Pancreas (tissue), 10 donors: Measurements from ENCODE around the gene FAM20C. TPM values are rescaled to one million over a fixed set of nuclear protein-coding genes. Genes with fewer than 3 reads are reported as not detected.

Experiments
- ATAC-seq, 4 donors: fragments of 200-7000 bp; cut with Tn5 transposase; one replicate each; pipeline versions ENCODE4 v1.8.0 to v1.9.1; 2020; ENCODE audit warnings: mild to moderate bottlenecking in 4 of 4, moderate library complexity in 4 of 4
- DNase-seq, 6 donors: peaks; one replicate each; pipeline ENCODE4 v3.0.0-alpha.2; 2020
- FAIRE-seq: peaks from 2 replicates; lab custom pipeline; 2012; peaks lifted over from hg19 to GRCh38; lab: Jason Lieb, UNC
- H3K27ac ChIP-seq, 4 donors: fragments of 200-600 bp; sonication (generic); 1 replicate in 3 of 4; 2 replicates in 1 of 4; pipeline versions ENCODE4 v1.5.0 to v1.8.0; 2020
- H3K27me3 ChIP-seq, 4 donors: fragments of 200-600 bp; one replicate each; pipeline ENCODE4 v1.8.0; 2021
- H3K36me3 ChIP-seq, 3 donors: fragments of 200-600 bp; sonication (generic) in 1 of 3; one replicate each; pipeline versions ENCODE4 v1.5.0 to v1.8.0; 2020 to 2021
- H3K4me1 ChIP-seq, 3 donors: fragments of 200-600 bp; one replicate each; pipeline ENCODE4 v1.8.0; 2021
- H3K4me3 ChIP-seq, 4 donors: fragments of 200-600 bp; sonication (generic) in 2 of 4; one replicate each; pipeline versions ENCODE4 v1.5.0 to v1.8.0; 2020 to 2021
- H3K9me3 ChIP-seq, 4 donors: fragments of 200-600 bp; one replicate each; pipeline ENCODE4 v1.8.0; 2021
- CTCF ChIP-seq, 4 donors: fragments of 200-600 bp; sonication (generic) in 3 of 4; IDR thresholded peaks; one replicate each; pipeline versions ENCODE4 v1.5.0 to v1.8.0; 2021; ENCODE audit warnings: antibody characterized with exemption in 4 of 4
- WGBS, 2 donors: extraction: QIAGEN DNeasy Blood & Tissue Kit; methylation state at CpG; one replicate each; pipeline ENCODE4 v1.1.7; 2013; 5-methylcytosine and 5-hydroxymethylcytosine counted together
- intact Hi-C, 3 donors: fragments of 100-400 bp; cut with DNase I; formaldehyde crosslinking; loops; one replicate each; pipeline versions ENCODE4 v1.11.1 to v1.14.2; 2022
- polyA plus RNA-seq, 2 donors: library from polyadenylated mRNA; stranded (reverse); fragments of 200-250 nt; gene quantifications; one replicate each; pipeline ENCODE4 v1.2.3, GENCODE V29; 2013
- total RNA-seq, 6 donors: library from RNA; stranded (reverse); fragmentation: NEBNext Ultra II Directional in 4 of 6; extraction: Animal tissue kit (Norgen Biotek cat#: 25700) in 4 of 6; gene quantifications; one replicate each; pipeline versions ENCODE4 v1.2.1 to v1.2.4, GENCODE V29; 2021 to 2023
- donor health status: healthy with polysubstance abuse.
- donor health status: DM: no; HTN: no; CAD: no; lungs with moderate emphysema.
- donor health status: DM: no; HTN: no; CAD: no.
- donor health status: control.
- donor health status: control.
- donor health status: Bipolar disorder and iron deficiency.
- donor health status: DM: yes; HTN: yes; CAD: no.
- donor health status: DM: no; HTN: no; CAD: no.
- donor health status: DM: no; HTN: no; CAD: no.
- donor health status: DM: yes; HTN: yes; CAD: no.

The FAM20C gene
- total and polyA plus RNA-seq, 8 donors: 8.9 to 43.1 (median 13.4) TPM

GRCh38 chr7:223118-223800 is 30.9 kb downstream of the FAM20C start:
- H3K27me3 ChIP-seq: no peaks in the 10 kb centered on the region
- intact Hi-C loops: no loop called here
- no peaks in the 10 kb centered on the region for H3K4me1 ChIP-seq
- no peak for TF ChIP-seq CTCF (IDR thresholded peaks at IDR 0.05)
- H3K9me3 ChIP-seq: no peaks in the 10 kb centered on the region
- ATAC-seq (no peak), FAIRE-seq (no peak), DNase-seq (no peak)
- H3K4me3 ChIP-seq: no peak overlapping the region
- WGBS, 2 donors: 91 to 93% methylated on average over 34 of the region's 34 CpGs
- no peak overlapping the region for H3K27ac ChIP-seq
- H3K36me3 ChIP-seq: no peaks in the 10 kb centered on the region

- FAIRE-seq (no peak), ATAC-seq (no peak), DNase-seq (no peak)
- Histone ChIP-seq H3K4me1 (no peaks in the 10 kb centered on the region), H3K36me3 (no peaks in the 10 kb centered on the region), H3K9me3 (no peaks in the 10 kb centered on the region), H3K27ac (no peak overlapping the region), H3K4me3 (no peak overlapping the region), H3K27me3 (no peaks in the 10 kb centered on the region)
- intact Hi-C loops: no loop called here
- 87 to 93% methylated on average over 27 to 29 of the region's 29 CpGs for WGBS, 2 donors
- TF ChIP-seq CTCF (IDR thresholded peaks at IDR 0.05): no peak
These were observed 31.5 kb downstream of the FAM20C start for GRCh38 chr7:223861-224260.

- H3K4me3 ChIP-seq: no peak overlapping the region
- no peak for DNase-seq
- intact Hi-C loops: no loop called here
- no peak for TF ChIP-seq CTCF (IDR thresholded peaks at IDR 0.05)
- no peaks in the 10 kb centered on the region for H3K27me3 ChIP-seq
- FAIRE-seq: no peak
- 87 to 88% methylated on average over 23 of the region's 23 CpGs for WGBS, 2 donors
- peak in 1 of 4 donors; percentile 36 for ATAC-seq
- no peak overlapping the region for H3K27ac ChIP-seq
- no peaks in the 10 kb centered on the region for H3K36me3 ChIP-seq
- H3K9me3 ChIP-seq: no peaks in the 10 kb centered on the region
- H3K4me1 ChIP-seq: no peaks in the 10 kb centered on the region
These were observed 34.0 kb downstream of the FAM20C start for GRCh38 chr7:226281-226895.

GRCh38 chr7:227926-228325 is 35.6 kb downstream of the FAM20C start:
- H3K36me3 ChIP-seq: no peaks in the 10 kb centered on the region
- no peak for FAIRE-seq
- intact Hi-C loops: no loop called here
- TF ChIP-seq CTCF (IDR thresholded peaks at IDR 0.05): no peak
- H3K27ac ChIP-seq: no peak overlapping the region
- no peak for ATAC-seq
- no peaks in the 10 kb centered on the region for H3K9me3 ChIP-seq
- no peaks in the 10 kb centered on the region for H3K27me3 ChIP-seq
- no peak for DNase-seq
- no peak overlapping the region for H3K4me3 ChIP-seq
- WGBS, 2 donors: 91 to 94% methylated on average over 16 of the region's 16 CpGs
- no peaks in the 10 kb centered on the region for H3K4me1 ChIP-seq

GRCh38 chr7:228610-229009 is 36.2 kb downstream of the FAM20C start:
- WGBS, 2 donors: 90 to 92% methylated on average over 9 to 12 of the region's 12 CpGs
- Histone ChIP-seq H3K4me1 (no peaks in the 10 kb centered on the region), H3K27me3 (no peaks in the 10 kb centered on the region), H3K27ac (peak overlapping the region in 1 of 4 donors; percentile 3), H3K36me3 (no peaks in the 10 kb centered on the region), H3K9me3 (no peaks in the 10 kb centered on the region), H3K4me3 (no peak overlapping the region)
- intact Hi-C loops: no loop called here
- no peak for TF ChIP-seq CTCF (IDR thresholded peaks at IDR 0.05)
- FAIRE-seq: no peak
- DNase-seq: no peak
- no peak for ATAC-seq
